Activated naive CD4-positive, alpha-beta T cell (primary cell): Measurements from ENCODE around the gene WEE1.
"Not testable (repeated sequence)": the region's sequence is repeated elsewhere in the genome, so short reads cannot be mapped to it uniquely, and the experiment has no call there.

Source experiments
- DNase-seq, 4 experiments: peaks; one replicate each; lab custom pipeline; 2025; lab: John Stamatoyannopoulos, UW

WEE1 gene

DNA sequence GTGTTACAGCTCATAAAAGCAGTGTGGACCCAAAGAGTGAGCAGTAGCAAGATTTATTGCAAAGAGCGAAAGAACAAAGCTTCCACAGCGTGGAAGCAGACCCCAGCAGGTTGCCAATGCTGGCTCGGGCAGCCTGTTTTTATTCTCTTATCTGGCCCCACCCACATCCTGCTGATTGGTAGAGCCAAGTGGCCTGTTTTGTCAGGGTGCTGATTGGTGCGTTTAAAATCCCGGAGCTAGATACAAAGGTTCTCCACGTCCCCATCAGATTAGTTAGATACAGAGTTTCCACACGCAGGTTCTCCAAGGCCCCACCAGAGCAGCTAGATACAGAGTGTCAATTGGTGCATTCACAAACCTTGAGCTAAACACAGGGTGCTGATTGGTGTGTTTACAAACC lies 48.9 kb downstream of the WEE1 start:
- not testable (repeated sequence) for DNase-seq

DNA sequence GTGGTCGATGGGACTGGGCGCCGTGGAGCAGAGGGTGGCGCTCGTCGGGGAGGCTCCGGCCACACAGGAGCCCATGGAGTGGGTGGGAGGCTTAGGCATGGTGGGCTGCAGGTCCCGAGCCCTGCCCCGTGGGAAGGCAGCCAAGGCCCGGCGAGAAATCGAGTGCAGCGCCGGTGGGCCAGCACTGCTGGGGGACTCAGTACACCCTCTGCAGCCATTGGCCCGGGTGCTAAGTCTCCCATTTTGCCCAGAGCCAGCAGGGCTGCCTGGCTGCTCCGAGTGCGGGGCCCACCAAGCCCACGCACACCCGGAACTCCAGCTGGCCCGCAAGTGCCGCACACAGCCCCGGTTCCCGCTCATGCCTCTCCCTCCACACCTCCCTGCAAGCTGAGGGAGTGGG lies 49.6 kb downstream of the WEE1 start:
- not testable (repeated sequence) for DNase-seq

- no peak for DNase-seq
Observed at GRCh38 chr11:9624448-9624847, 51.0 kb downstream of the WEE1 start.

DNA sequence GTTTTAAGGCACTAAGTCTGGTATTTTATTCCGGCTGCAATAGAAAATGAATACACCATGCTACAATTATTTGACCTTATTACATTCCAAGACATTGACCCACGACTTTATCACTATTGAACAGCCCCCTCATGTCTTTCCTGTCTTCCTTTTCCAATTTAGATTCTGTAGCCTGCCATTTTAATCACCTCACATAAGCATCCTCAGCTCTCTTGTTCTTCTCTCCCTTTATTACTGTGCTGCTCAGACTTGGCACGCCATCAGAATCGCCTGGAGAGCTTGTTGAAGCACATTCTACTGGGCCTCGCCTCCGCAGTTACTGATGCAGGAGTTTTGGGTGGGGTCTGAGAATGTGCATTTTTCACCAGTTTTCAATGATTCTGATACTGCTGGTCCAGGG lies 51.7 kb downstream of the WEE1 start:
- DNase-seq: no peak

- no peak for DNase-seq
Observed at GRCh38 chr11:9625728-9626127, 52.3 kb downstream of the WEE1 start.

- DNase-seq: no peak
Observed at GRCh38 chr11:9626496-9627394, 53.3 kb downstream of the WEE1 start.

DNA sequence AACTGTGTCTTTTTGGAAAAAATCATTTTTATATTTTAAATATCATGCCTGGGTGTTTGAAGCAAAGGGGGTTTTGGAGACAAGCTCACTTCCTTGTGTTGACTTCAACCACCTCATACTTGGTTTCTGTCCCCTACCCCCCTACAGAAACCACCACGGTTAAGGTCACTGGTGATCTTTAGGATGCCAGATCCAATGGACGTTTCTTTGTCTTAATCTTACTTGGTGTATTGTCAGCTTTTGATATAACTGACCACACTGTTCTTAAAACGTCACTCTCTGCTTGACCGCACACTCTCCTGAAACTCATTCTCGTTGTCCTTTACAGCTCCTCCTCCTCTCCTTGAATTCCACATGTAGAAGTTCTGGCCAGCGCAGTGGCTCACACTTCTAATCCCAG lies 55.6 kb downstream of the WEE1 start:
- DNase-seq: no peak

GRCh38 chr11:9633679-9634078 lies 60.2 kb downstream of the WEE1 start:
- DNase-seq: no peak

GRCh38 chr11:9636691-9637090 lies 63.2 kb downstream of the WEE1 start:
- no peak for DNase-seq

- DNase-seq: no peak
Observed at GRCh38 chr11:9639099-9639498, 65.6 kb downstream of the WEE1 start.
